ENCODE measurements around the gene NISCH. TPM values are rescaled to one million over a fixed set of nuclear protein-coding genes. Genes with fewer than 3 reads are reported as not detected.

The NISCH gene
- total RNA-seq, 1 experiment from 2014 or later = 63.4 TPM

DNA sequence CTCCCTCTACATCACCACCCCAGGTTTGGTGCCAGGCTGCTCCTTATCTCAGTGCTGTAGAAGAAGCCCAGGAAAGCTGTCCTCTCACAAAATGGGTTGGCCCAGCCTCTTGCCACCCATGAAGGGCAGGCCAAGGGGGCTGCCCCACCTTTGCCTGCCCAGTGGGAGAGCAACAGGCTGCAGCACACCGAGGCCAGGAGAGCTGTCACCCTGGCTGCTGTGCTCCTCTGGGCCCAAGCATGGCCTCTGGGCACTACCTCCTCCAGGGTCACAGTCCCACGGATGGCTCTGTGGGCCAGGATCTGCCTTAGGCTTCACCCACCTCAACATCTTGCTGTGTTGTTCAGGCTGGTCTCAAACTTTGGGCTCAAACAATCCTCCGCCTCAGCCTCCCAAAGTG, 33.3 kb downstream of the NISCH start:
- DNase-seq (ENCODE audit: low read depth, low spot score) (no peak), ATAC-seq (no peak)
- ChIA-PET POLR2A (no interaction called here), CTCF (no interaction called here)
- no peaks in the 10 kb centered on the region for H3K4me1 ChIP-seq (ENCODE audit: control insufficient read depth, insufficient read depth, low read length)
- intact Hi-C loops (cut with micrococcal nuclease; ENCODE audit: unreplicated experiment) (no loop called here), in situ Hi-C loops (cut with HindIII; ENCODE audit: low pct_unique_long_range_greater_than_20kb, low sequenced_read_pairs) (no loop called here)
- H3K27ac ChIP-seq (ENCODE audit: low read length) = no peak overlapping the region
- no peak overlapping the region for H3K4me3 ChIP-seq (ENCODE audit: low read depth in 2 of 2, low read length in 2 of 2)
- H3K9me3 ChIP-seq (ENCODE audit: control insufficient read depth, insufficient read depth, low read depth, low read length) = no peaks in the 10 kb centered on the region
- no TSS peak for BruUV-seq (replicated peaks)
- H3K27me3 ChIP-seq (ENCODE audit: control insufficient read depth, insufficient read depth, low read length) = no peaks in the 10 kb centered on the region
- H3K36me3 ChIP-seq (ENCODE audit: control insufficient read depth, insufficient read depth, low read length) = no peaks in the 10 kb centered on the region
- TF ChIP-seq TCF7L2 (IDR thresholded peaks at IDR 0.05; ENCODE audit: low read depth, low read length) (no peak), SIN3A (IDR thresholded peaks at IDR 0.05; ENCODE audit: borderline replicate concordance, insufficient read depth, low read depth, low read length) (no peak), POLR2AphosphoS5 (IDR thresholded peaks at IDR 0.05; ENCODE audit: low read depth, low read length) (no peak), REST (IDR thresholded peaks at IDR 0.05; ENCODE audit: insufficient read depth in 1 of 2, low read depth in 2 of 2, low read length in 1 of 2) (no peak), CTCF (IDR thresholded peaks at IDR 0.05) (no peak)

DNA sequence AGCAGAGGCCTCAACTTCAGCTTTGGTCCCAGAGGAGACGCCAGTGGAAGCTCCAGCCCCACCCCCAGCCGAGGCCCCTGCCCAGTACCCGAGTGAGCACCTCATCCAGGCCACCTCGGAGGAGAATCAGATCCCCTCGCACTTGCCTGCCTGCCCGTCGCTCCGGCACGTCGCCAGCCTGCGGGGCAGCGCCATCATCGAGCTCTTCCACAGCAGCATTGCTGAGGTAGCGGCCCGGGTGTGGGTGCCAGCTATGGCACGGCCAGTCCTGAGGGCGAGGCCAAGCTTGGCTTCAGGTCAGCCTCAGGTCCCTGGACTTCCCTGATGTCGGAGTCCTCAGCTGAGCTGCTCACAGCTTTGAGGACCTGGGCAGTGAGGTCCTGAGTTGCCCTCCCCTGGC, 34.0 kb downstream of the NISCH start:
- DNase-seq (ENCODE audit: low read depth, low spot score) (no peak), ATAC-seq (no peak)
- no peak for TF ChIP-seq TCF7L2 (IDR thresholded peaks at IDR 0.05; ENCODE audit: low read depth, low read length)
- Histone ChIP-seq H3K36me3 (ENCODE audit: control insufficient read depth, insufficient read depth, low read length) (no peaks in the 10 kb centered on the region), H3K4me3 (ENCODE audit: low read depth in 2 of 2, low read length in 2 of 2) (no peak overlapping the region), H3K27ac (ENCODE audit: low read length) (no peak overlapping the region), H3K27me3 (ENCODE audit: control insufficient read depth, insufficient read depth, low read length) (no peaks in the 10 kb centered on the region), H3K9me3 (ENCODE audit: control insufficient read depth, insufficient read depth, low read depth, low read length) (no peaks in the 10 kb centered on the region), H3K4me1 (ENCODE audit: control insufficient read depth, insufficient read depth, low read length) (no peaks in the 10 kb centered on the region)
- intact Hi-C loops (cut with micrococcal nuclease; ENCODE audit: unreplicated experiment) (no loop called here), in situ Hi-C loops (cut with HindIII; ENCODE audit: low pct_unique_long_range_greater_than_20kb, low sequenced_read_pairs) (no loop called here)
- POLR2A ChIA-PET = no interaction called here
- CTCF ChIA-PET = interaction anchor here (0.5 kb wide), 1 partner anchor 100 kb away, joined by 3 read pairs; no protein-coding TSS in a partner anchor
- BruUV-seq (replicated peaks) = no TSS peak

- Histone ChIP-seq H3K36me3 (ENCODE audit: control insufficient read depth, insufficient read depth, low read length) (no peaks in the 10 kb centered on the region), H3K4me3 (ENCODE audit: low read depth in 2 of 2, low read length in 2 of 2) (no peak overlapping the region), H3K27ac (ENCODE audit: low read length) (no peak overlapping the region), H3K9me3 (ENCODE audit: control insufficient read depth, insufficient read depth, low read depth, low read length) (no peaks in the 10 kb centered on the region), H3K4me1 (ENCODE audit: control insufficient read depth, insufficient read depth, low read length) (no peaks in the 10 kb centered on the region), H3K27me3 (ENCODE audit: control insufficient read depth, insufficient read depth, low read length) (no peaks in the 10 kb centered on the region)
- ATAC-seq (no peak), DNase-seq (ENCODE audit: low read depth, low spot score) (no peak)
- in situ Hi-C loops (cut with HindIII; ENCODE audit: low pct_unique_long_range_greater_than_20kb, low sequenced_read_pairs) (no loop called here), intact Hi-C loops (cut with micrococcal nuclease; ENCODE audit: unreplicated experiment) (no loop called here)
- no peak for TF ChIP-seq CTCF (IDR thresholded peaks at IDR 0.05)
- no peak for TF ChIP-seq REST (IDR thresholded peaks at IDR 0.05; ENCODE audit: insufficient read depth in 1 of 2, low read depth in 2 of 2, low read length in 1 of 2)
- no peak for TF ChIP-seq POLR2AphosphoS5 (IDR thresholded peaks at IDR 0.05; ENCODE audit: low read depth, low read length)
- no peak for TF ChIP-seq SIN3A (IDR thresholded peaks at IDR 0.05; ENCODE audit: borderline replicate concordance, insufficient read depth, low read depth, low read length)
- no peak for TF ChIP-seq TCF7L2 (IDR thresholded peaks at IDR 0.05; ENCODE audit: low read depth, low read length)
- POLR2A ChIA-PET = no interaction called here
- BruUV-seq (replicated peaks) = no TSS peak
- CTCF ChIA-PET = interaction anchor here (0.5 kb wide), 1 partner anchor 101 kb away, joined by 3 read pairs; no protein-coding TSS in a partner anchor
Measured at GRCh38 chr3:52490035-52490938, 34.9 kb downstream of the NISCH start.

Data from Panc1 (cell line).